ENCODE measurements around the gene UBE2H.
"Not testable (repeated sequence)": the region's sequence is repeated elsewhere in the genome, so short reads cannot be mapped to it uniquely, and the experiment has no call there.

Gene UBE2H

DNA sequence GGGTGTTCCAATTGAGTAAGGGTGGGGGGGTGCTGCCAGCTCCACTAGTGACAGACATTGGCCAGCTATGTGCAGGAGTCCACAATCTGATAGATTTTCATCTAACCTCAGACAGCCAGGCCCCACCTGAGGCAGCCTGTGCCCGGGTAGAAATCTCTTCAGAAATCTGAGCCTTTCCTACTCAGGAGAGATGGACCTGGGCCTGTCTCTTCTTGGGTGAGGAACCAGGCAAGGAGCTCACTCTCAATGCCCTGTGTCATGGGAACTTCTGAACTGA, 86.9 kb downstream of the UBE2H start:
- H3K27me3 ChIP-seq (ENCODE audit: insufficient read depth, low read length), result no peaks in the 10 kb centered on the region

DNA sequence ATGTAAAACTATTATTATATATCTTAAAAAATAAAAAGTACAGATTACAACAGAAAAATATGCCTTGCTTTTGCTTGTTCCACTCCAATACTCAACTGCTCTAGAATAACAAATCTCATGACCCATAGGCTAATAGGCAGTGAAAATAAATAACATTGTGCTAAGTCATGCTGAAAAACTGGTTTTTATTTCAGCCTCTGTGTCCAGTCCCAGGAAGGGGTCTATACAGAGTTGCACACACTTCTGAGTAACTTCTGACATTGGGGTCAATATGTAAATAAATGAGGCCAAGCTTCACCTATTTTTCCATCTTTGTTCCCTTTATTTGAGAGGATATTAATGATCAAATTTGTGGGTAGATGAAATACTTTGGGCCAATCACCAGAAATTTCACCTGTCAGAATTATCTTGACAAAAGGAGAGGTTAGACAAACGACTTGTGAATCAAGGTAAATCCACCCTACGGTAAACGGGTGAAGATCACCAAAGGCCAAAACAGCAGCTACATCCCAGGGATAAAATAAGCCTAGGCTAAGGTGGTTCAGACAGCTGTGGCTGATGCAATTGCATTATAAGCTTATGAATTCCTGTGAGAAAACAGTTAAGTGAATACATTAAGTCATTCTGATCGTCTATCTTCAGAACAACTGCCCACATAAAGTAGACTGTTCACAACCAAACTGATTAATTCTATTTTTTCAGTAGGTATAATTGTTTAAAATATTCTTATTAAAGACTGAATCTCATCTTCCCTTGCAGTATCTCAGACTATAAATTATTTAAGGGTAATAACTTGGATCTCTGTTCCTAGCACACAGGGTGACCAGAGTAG, 87.5 kb downstream of the UBE2H start:
- peaks cover 14% of the 10 kb centered on the region for H3K4me1 ChIP-seq (ENCODE audit: insufficient read depth, low read length)
- H3K27ac ChIP-seq (ENCODE audit: low read length), result no peak overlapping the region
- H3K9me3 ChIP-seq (ENCODE audit: insufficient read depth, low read depth, low read length), result no peaks in the 10 kb centered on the region
- peaks cover 7% of the 10 kb centered on the region; the same call in 1 of the 2 replicates for H3K36me3 ChIP-seq (ENCODE audit: insufficient read depth, low read depth, low read length)
- H3K27me3 ChIP-seq (ENCODE audit: insufficient read depth, low read length), result no peaks in the 10 kb centered on the region
- no peak overlapping the region for H3K4me3 ChIP-seq (ENCODE audit: low read length)
- H3K9ac ChIP-seq (ENCODE audit: low read depth, low read length), result no peak overlapping the region

More for the DNA sequence above, 86.9 kb downstream of the UBE2H start:
- Histone ChIP-seq H3K36me3 (ENCODE audit: insufficient read depth, low read depth, low read length) (peaks cover 7% of the 10 kb centered on the region; the same call in 1 of the 2 replicates), H3K9me3 (ENCODE audit: insufficient read depth, low read depth, low read length) (no peaks in the 10 kb centered on the region), H3K4me1 (ENCODE audit: insufficient read depth, low read length) (peaks cover 14% of the 10 kb centered on the region), H3K9ac (ENCODE audit: low read depth, low read length) (no peak overlapping the region), H3K4me3 (ENCODE audit: low read length) (no peak overlapping the region), H3K27ac (ENCODE audit: low read length) (no peak overlapping the region)

DNA sequence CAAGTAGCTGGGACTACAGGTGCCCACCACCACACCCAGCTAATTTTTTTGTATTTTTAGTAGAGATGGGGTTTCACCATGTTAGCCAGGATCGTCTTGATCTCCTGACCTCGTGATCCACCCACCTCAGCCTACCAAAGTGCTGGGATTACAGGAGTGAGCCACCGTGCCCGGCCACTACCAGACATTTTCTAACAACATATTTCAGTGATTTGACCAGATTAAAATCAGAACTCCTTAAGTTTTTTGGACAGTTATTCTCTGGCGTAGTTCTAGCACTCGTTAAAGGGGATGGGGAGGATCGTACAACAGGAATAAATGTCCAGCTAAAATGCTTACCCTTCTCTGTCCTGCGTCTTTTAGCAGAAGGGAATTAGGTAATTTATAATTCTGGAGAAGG, 88.1 kb downstream of the UBE2H start:
- not testable (repeated sequence) for H3K36me3 ChIP-seq (ENCODE audit: insufficient read depth, low read depth, low read length); H3K27ac ChIP-seq (ENCODE audit: low read length); H3K4me3 ChIP-seq (ENCODE audit: low read length); H3K9me3 ChIP-seq (ENCODE audit: insufficient read depth, low read depth, low read length); H3K27me3 ChIP-seq (ENCODE audit: insufficient read depth, low read length); H3K9ac ChIP-seq (ENCODE audit: low read depth, low read length)
- H3K4me1 ChIP-seq (ENCODE audit: insufficient read depth, low read length), result peaks cover 14% of the 10 kb centered on the region

DNA sequence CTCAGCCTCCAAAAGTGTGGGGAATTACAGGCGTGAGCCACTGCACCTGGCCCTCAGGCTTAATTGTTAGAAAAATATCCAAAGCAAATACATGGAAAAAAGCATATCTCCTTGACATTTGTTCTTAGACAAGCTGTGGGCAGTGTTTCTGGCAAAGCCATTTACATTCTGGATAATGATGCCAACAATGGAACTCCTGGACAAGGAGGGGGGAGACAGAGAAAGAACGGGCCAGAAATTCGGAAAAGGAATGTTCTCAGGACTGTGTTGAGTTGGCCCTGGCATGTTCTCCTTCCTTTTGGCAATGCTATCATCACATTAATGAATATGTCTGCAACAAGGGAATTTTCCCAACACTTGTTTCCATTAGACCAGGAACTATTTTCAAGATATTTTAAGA, 88.7 kb downstream of the UBE2H start:
- Histone ChIP-seq H3K4me1 (ENCODE audit: insufficient read depth, low read length) (peaks cover 20% of the 10 kb centered on the region), H3K27ac (ENCODE audit: low read length) (no peak overlapping the region), H3K9ac (ENCODE audit: low read depth, low read length) (no peak overlapping the region), H3K9me3 (ENCODE audit: insufficient read depth, low read depth, low read length) (no peaks in the 10 kb centered on the region), H3K4me3 (ENCODE audit: low read length) (no peak overlapping the region), H3K36me3 (ENCODE audit: insufficient read depth, low read depth, low read length) (peaks cover 3% of the 10 kb centered on the region; the same call in 1 of the 2 replicates), H3K27me3 (ENCODE audit: insufficient read depth, low read length) (no peaks in the 10 kb centered on the region)

DNA sequence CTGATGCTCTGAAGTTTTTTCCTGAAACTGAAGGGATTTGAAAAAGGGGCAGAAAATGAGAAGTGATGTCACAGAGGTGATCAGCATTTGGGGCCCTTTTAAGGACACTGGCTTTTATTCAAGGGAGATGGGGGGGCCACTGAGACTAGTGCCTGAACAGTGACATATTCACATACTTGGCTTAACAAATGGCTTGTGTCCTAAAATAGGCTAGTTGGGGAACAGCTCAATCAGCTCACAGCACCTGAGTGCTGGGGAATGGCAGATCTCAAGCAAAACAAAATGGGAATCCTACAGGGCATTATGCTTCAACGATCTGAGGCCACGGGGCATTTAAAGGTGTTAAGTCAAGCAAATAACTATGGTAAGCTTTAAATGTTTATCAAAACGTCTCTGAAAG, 90.1 kb downstream of the UBE2H start:
- H3K4me3 ChIP-seq (ENCODE audit: low read length), result no peak overlapping the region
- H3K9ac ChIP-seq (ENCODE audit: low read depth, low read length), result peak overlapping the region; percentile 7; the same call in 1 of the 2 replicates
- H3K4me1 ChIP-seq (ENCODE audit: insufficient read depth, low read length), result peaks cover 20% of the 10 kb centered on the region
- no peaks in the 10 kb centered on the region for H3K9me3 ChIP-seq (ENCODE audit: insufficient read depth, low read depth, low read length)
- H3K27me3 ChIP-seq (ENCODE audit: insufficient read depth, low read length), result no peaks in the 10 kb centered on the region
- peaks cover 3% of the 10 kb centered on the region; the same call in 1 of the 2 replicates for H3K36me3 ChIP-seq (ENCODE audit: insufficient read depth, low read depth, low read length)
- no peak overlapping the region for H3K27ac ChIP-seq (ENCODE audit: low read length)

DNA sequence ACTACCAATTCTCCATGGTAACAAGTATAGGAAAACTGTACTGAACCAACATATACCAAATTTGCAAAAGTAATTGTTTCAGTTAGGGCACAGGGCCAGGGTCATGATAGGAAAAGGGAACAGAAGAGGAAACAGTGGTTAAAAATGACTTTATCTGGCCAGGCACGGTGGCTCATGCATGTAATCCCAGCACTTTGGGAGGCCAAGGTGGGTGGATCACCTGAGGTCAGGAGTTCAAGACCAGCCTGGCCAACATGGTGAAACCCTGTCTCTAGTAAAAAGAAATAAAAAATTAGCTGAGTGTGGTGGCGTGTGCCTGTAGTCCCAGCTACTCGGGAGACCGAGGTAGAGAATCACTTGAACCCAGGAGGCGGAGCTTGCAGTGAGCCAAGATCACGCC, 92.0 kb downstream of the UBE2H start:
- H3K9ac ChIP-seq (ENCODE audit: low read depth, low read length); H3K36me3 ChIP-seq (ENCODE audit: insufficient read depth, low read depth, low read length); H3K27ac ChIP-seq (ENCODE audit: low read length); H3K27me3 ChIP-seq (ENCODE audit: insufficient read depth, low read length); H3K4me3 ChIP-seq (ENCODE audit: low read length); H3K9me3 ChIP-seq (ENCODE audit: insufficient read depth, low read depth, low read length): not testable (repeated sequence)
- H3K4me1 ChIP-seq (ENCODE audit: insufficient read depth, low read length), result peaks cover 26% of the 10 kb centered on the region

DNA sequence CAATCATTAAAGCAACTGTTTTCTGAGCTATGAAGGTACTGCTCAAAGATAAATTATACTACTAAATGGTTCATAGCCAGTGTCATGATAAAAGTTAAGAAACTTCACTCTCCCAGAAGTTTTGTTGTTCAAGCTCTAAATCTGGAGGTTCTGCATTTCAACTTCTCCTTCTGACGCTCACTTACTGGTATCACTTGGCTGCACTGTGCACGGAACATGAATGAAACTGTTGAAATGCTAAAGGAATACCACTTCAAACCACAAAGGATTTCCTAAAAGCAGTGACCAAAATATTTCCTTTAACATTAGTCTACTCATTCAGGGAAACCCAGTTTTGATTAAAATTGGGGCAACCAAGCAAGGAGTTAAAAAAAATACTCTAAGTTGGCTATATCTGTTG, 93.6 kb downstream of the UBE2H start:
- H3K36me3 ChIP-seq (ENCODE audit: insufficient read depth, low read depth, low read length), result peaks cover 6% of the 10 kb centered on the region
- no peak overlapping the region for H3K9ac ChIP-seq (ENCODE audit: low read depth, low read length)
- H3K4me1 ChIP-seq (ENCODE audit: insufficient read depth, low read length), result peaks cover 26% of the 10 kb centered on the region
- no peak overlapping the region for H3K4me3 ChIP-seq (ENCODE audit: low read length)
- H3K9me3 ChIP-seq (ENCODE audit: insufficient read depth, low read depth, low read length), result no peaks in the 10 kb centered on the region
- no peak overlapping the region for H3K27ac ChIP-seq (ENCODE audit: low read length)
- H3K27me3 ChIP-seq (ENCODE audit: insufficient read depth, low read length), result no peaks in the 10 kb centered on the region

DNA sequence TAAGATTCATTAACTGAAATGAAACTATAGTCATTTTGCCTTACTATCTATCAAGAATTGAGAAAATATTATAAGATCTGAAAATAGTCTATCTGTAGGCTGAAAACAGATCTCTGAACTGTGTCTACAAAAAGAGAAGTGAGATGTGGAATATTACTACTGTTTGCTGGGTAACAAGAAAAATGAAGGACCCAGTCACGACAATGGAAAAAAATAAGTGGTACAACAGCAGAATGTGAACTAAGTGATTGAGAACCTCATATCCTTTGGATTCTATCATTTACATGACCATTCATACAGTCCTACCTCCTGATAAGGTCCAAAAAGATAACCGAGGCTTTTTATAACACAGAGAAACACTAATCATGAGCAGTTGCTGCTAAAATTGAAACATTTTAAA, 94.3 kb downstream of the UBE2H start:
- no peak overlapping the region for H3K4me3 ChIP-seq (ENCODE audit: low read length)
- peaks cover 26% of the 10 kb centered on the region for H3K4me1 ChIP-seq (ENCODE audit: insufficient read depth, low read length)
- H3K9ac ChIP-seq (ENCODE audit: low read depth, low read length), result no peak overlapping the region
- no peaks in the 10 kb centered on the region for H3K9me3 ChIP-seq (ENCODE audit: insufficient read depth, low read depth, low read length)
- no peaks in the 10 kb centered on the region for H3K27me3 ChIP-seq (ENCODE audit: insufficient read depth, low read length)
- H3K27ac ChIP-seq (ENCODE audit: low read length), result no peak overlapping the region
- H3K36me3 ChIP-seq (ENCODE audit: insufficient read depth, low read depth, low read length), result peaks cover 6% of the 10 kb centered on the region

DNA sequence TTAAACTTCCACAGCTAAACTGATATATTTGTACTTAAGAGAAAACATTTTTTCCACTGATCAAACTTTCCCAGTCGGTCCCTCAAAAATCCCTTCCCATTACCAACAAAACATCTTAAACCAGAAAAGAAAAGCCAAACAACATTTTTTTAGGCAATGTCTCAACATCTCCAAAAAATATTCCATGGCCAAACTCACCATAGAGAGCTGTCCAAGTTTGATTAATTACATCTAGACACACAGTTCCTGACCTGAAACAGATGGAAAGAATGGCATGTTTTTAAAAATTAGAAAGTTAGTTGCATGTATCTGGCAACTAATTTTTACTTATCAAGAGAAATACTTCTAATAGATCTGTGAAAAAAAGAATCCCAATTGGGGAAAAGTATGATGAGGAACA, 95.4 kb downstream of the UBE2H start:
- Histone ChIP-seq H3K36me3 (ENCODE audit: insufficient read depth, low read depth, low read length) (peaks cover 6% of the 10 kb centered on the region), H3K27ac (ENCODE audit: low read length) (no peak overlapping the region), H3K27me3 (ENCODE audit: insufficient read depth, low read length) (no peaks in the 10 kb centered on the region), H3K4me3 (ENCODE audit: low read length) (no peak overlapping the region), H3K9me3 (ENCODE audit: insufficient read depth, low read depth, low read length) (no peaks in the 10 kb centered on the region), H3K4me1 (ENCODE audit: insufficient read depth, low read length) (peaks cover 17% of the 10 kb centered on the region; the same call in 1 of the 2 replicates), H3K9ac (ENCODE audit: low read depth, low read length) (no peak overlapping the region)

DNA sequence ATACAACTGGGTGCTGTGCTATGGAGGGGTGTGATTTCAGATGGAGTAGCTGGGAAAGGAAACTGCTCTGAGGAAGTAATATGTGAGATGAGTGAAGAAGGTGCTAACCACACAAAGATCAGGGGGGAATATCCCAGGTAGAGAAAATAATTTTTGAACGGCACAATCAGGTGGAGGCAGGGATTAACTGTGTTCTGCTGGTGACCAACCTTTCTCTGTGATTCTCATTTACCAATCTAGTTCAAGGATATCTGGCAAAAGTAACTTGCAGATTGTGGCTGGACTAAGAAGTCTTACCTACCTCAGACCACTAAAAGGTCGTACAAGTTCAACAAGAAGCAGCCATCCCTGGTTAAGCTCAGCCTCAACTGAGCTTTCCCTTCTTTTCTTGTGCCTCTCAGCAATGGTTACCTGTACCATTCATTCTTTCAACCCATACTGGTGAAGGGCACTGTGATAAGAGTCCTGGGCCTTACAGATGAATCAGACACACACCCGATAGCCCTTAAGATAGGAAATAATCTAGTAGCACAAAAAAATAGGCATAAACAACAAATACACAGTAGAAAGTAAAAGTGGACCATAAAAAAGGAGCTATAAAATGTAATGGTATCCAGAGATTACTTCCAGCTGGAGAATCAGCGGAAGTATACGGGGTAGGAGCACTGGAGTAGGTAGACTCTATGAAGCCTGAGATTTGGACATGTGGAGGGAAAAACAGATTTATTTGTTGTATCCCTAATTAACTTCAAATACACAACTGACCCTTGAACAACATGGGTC, 96.6 kb downstream of the UBE2H start:
- H3K27ac ChIP-seq (ENCODE audit: low read length), result no peak overlapping the region
- H3K9me3 ChIP-seq (ENCODE audit: insufficient read depth, low read depth, low read length), result no peaks in the 10 kb centered on the region
- H3K9ac ChIP-seq (ENCODE audit: low read depth, low read length), result no peak overlapping the region
- H3K36me3 ChIP-seq (ENCODE audit: insufficient read depth, low read depth, low read length), result peaks cover 6% of the 10 kb centered on the region
- no peaks in the 10 kb centered on the region for H3K27me3 ChIP-seq (ENCODE audit: insufficient read depth, low read length)
- peaks cover 23% of the 10 kb centered on the region for H3K4me1 ChIP-seq (ENCODE audit: insufficient read depth, low read length)
- H3K4me3 ChIP-seq (ENCODE audit: low read length), result no peak overlapping the region

DNA sequence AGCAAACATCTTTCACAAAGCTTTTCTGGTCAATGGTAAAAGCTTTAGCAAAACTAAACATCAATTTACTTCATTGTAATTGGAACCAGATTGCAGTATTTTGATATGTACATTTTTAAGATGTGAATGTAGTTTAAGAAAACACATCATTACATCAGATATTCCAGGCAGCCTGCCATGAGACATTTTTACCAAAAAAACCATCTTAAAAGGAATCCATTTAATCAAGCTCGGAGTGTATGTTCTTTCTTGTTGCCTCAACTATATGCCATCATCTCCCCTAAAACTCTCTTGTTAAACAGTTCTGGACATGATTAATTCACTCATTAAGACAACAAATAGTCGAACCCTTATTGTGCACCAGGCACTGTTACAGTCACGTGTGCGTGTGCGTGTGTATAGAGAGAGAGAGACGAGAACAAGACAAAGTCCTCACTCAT, 97.5 kb downstream of the UBE2H start:
- no peaks in the 10 kb centered on the region for H3K27me3 ChIP-seq (ENCODE audit: insufficient read depth, low read length)
- H3K4me3 ChIP-seq (ENCODE audit: low read length), result no peak overlapping the region
- no peak overlapping the region for H3K9ac ChIP-seq (ENCODE audit: low read depth, low read length)
- peaks cover 23% of the 10 kb centered on the region for H3K4me1 ChIP-seq (ENCODE audit: insufficient read depth, low read length)
- no peak overlapping the region for H3K27ac ChIP-seq (ENCODE audit: low read length)
- H3K9me3 ChIP-seq (ENCODE audit: insufficient read depth, low read depth, low read length), result no peaks in the 10 kb centered on the region
- peaks cover 6% of the 10 kb centered on the region for H3K36me3 ChIP-seq (ENCODE audit: insufficient read depth, low read depth, low read length)

DNA sequence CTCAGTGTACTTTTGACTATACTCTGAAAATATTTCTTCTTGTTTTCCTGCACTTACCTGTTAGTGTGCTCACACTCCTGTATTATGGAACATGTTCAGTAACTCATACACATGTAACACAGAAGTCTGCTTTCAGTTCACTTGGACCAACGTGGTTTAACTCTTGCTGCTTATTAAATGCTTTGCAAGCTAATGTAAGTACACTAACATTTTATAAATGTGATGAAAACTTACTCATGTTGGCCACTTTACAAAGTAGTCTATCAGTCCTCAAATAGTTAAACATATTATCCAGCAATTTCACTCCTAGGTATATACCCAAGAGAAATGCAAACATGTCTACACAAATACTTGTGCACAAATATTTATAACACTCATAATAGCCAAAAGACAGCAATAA, 98.4 kb downstream of the UBE2H start:
- Histone ChIP-seq H3K4me1 (ENCODE audit: insufficient read depth, low read length) (peaks cover 21% of the 10 kb centered on the region), H3K27ac (ENCODE audit: low read length) (no peak overlapping the region), H3K9me3 (ENCODE audit: insufficient read depth, low read depth, low read length) (no peaks in the 10 kb centered on the region), H3K36me3 (ENCODE audit: insufficient read depth, low read depth, low read length) (peaks cover 6% of the 10 kb centered on the region), H3K27me3 (ENCODE audit: insufficient read depth, low read length) (no peaks in the 10 kb centered on the region), H3K9ac (ENCODE audit: low read depth, low read length) (no peak overlapping the region), H3K4me3 (ENCODE audit: low read length) (no peak overlapping the region)
